HG03064 (cell line): ENCODE data around the gene KBTBD8.

Source experiments
- ATAC-seq: cut with Tn5 transposase; IDR thresholded peaks from one replicate; pipeline ENCODE4 v1.9.1; 2021; ENCODE audit warnings: low read depth; ENCODE audit not compliant: unreplicated experiment

Gene KBTBD8

GRCh38 chr3:66998113-66998903 is at the start of gene KBTBD8:
TSS of gene KBTBD8 (plus strand) at chr3:66998307. CDS start at chr3:66998356, 49 bp downstream.
- ATAC-seq: peak; percentile 94

GRCh38 chr3:66948838-66949237 is 49.3 kb upstream of the KBTBD8 start:
- ATAC-seq: no peak

GRCh38 chr3:66949898-66950297 is 48.2 kb upstream of the KBTBD8 start:
- ATAC-seq: no peak

- ATAC-seq: no peak
Observed at GRCh38 chr3:66952357-66952756, 45.8 kb upstream of the KBTBD8 start.

GRCh38 chr3:66953934-66954445 is 44.1 kb upstream of the KBTBD8 start:
- ATAC-seq: no peak

- ATAC-seq: no peak
Observed at GRCh38 chr3:66956742-66957141, 41.4 kb upstream of the KBTBD8 start.

GRCh38 chr3:66957367-66957766 is 40.7 kb upstream of the KBTBD8 start:
- ATAC-seq: no peak

GRCh38 chr3:66958067-66958466 is 40.0 kb upstream of the KBTBD8 start:
- ATAC-seq: no peak

GRCh38 chr3:66962664-66963063 is 35.4 kb upstream of the KBTBD8 start:
- no peak for ATAC-seq

- ATAC-seq: no peak
Observed at GRCh38 chr3:66971245-66971644, 26.9 kb upstream of the KBTBD8 start.

- ATAC-seq: peak; percentile 100
Observed at GRCh38 chr3:66971891-66972551, 26.1 kb upstream of the KBTBD8 start.

- no peak for ATAC-seq
Observed at GRCh38 chr3:66980791-66981190, 17.3 kb upstream of the KBTBD8 start.

- ATAC-seq: no peak
Observed at GRCh38 chr3:66983101-66983500, 15.0 kb upstream of the KBTBD8 start.

- no peak for ATAC-seq
Observed at GRCh38 chr3:66985336-66985920, 12.7 kb upstream of the KBTBD8 start.

- ATAC-seq: no peak
Observed at GRCh38 chr3:66986406-66986805, 11.7 kb upstream of the KBTBD8 start.

- ATAC-seq: no peak
Observed at GRCh38 chr3:66989241-66989640, 8.9 kb upstream of the KBTBD8 start.

- ATAC-seq: no peak
Observed at GRCh38 chr3:66989860-66990696, 8.0 kb upstream of the KBTBD8 start.

- no peak for ATAC-seq
Observed at GRCh38 chr3:66991459-66991858, 6.6 kb upstream of the KBTBD8 start.

GRCh38 chr3:66993082-66993481 is 5.0 kb upstream of the KBTBD8 start:
- no peak for ATAC-seq

- ATAC-seq: no peak
Observed at GRCh38 chr3:66994588-66994987, 3.5 kb upstream of the KBTBD8 start.

GRCh38 chr3:66996696-66997095 is 1.4 kb upstream of the KBTBD8 start:
- no peak for ATAC-seq
